ENCODE data around the gene TEX101. TPM values are rescaled to one million over a fixed set of nuclear protein-coding genes. Genes with fewer than 3 reads are reported as not detected.
A peak's percentile ranks its signal among the peaks of the same experiment; 100 is the strongest.
"Not testable (repeated sequence)": the region's sequence is repeated elsewhere in the genome, so short reads cannot be mapped to it uniquely, and the experiment has no call there.

The TEX101 gene
- total RNA-seq, 6 experiments from 2014 or later: not detected

DNA sequence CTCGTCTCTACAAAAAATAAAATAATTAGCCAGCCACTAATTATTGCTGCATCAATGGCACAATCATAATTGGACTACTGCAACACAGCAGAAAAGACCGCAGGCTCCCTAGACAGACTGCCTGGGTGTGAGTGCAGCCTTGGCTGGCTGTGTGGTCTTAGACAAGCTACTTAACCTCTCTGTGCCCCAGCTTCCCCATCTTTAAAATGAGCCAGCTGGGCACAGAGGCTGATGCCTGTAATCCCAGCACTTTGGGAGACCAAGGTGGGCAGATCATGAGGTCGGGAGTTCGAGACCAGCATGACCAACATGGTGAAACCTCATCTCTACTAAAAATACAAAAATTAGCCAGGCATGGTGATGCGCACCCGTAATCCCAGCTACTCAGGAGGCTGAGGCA, 19.0 kb downstream of the TEX101 start:
- H3K9me3 Mint-ChIP-seq: no peaks in the 10 kb centered on the region
- no peak for DNase-seq
- TF ChIP-seq, protein P1, sequence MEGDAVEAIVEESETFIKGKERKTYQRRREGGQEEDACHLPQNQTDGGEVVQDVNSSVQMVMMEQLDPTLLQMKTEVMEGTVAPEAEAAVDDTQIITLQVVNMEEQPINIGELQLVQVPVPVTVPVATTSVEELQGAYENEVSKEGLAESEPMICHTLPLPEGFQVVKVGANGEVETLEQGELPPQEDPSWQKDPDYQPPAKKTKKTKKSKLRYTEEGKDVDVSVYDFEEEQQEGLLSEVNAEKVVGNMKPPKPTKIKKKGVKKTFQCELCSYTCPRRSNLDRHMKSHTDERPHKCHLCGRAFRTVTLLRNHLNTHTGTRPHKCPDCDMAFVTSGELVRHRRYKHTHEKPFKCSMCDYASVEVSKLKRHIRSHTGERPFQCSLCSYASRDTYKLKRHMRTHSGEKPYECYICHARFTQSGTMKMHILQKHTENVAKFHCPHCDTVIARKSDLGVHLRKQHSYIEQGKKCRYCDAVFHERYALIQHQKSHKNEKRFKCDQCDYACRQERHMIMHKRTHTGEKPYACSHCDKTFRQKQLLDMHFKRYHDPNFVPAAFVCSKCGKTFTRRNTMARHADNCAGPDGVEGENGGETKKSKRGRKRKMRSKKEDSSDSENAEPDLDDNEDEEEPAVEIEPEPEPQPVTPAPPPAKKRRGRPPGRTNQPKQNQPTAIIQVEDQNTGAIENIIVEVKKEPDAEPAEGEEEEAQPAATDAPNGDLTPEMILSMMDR (IDR thresholded peaks at IDR 0.05): no peak
- peaks cover 32% of the 10 kb centered on the region for H3K4me1 Mint-ChIP-seq (ENCODE audit: low read depth)
- H3K27ac Mint-ChIP-seq: no peak overlapping the region
- H3K4me3 Mint-ChIP-seq: no peak overlapping the region
- peaks cover 7% of the 10 kb centered on the region for H3K27me3 Mint-ChIP-seq (ENCODE audit: insufficient read depth)
- no peaks in the 10 kb centered on the region for H3K36me3 Mint-ChIP-seq (ENCODE audit: low read depth)

DNA sequence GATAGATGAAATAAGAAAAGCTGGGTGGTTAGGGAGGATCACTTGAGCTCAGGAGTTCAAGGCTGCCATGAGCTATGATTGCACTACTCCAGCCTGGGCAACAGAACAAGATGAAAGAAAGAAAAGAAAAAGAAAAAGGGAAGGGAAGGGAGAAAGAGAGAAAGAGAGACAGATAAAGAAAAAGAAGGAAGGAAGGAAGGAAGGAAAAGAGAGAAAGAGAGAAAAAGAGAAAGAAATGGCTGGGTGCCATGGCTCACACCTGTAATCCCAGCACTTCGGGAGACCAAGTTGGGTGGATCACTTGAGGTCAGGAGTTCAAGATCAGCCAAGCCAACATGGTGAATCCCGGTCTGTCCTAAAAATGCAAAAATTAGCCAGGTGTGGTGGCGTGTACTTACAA, 21.1 kb downstream of the TEX101 start:
- H3K4me3 Mint-ChIP-seq: no peak overlapping the region
- peaks cover 33% of the 10 kb centered on the region for H3K4me1 Mint-ChIP-seq (ENCODE audit: low read depth)
- no peaks in the 10 kb centered on the region for H3K36me3 Mint-ChIP-seq (ENCODE audit: low read depth)

DNA sequence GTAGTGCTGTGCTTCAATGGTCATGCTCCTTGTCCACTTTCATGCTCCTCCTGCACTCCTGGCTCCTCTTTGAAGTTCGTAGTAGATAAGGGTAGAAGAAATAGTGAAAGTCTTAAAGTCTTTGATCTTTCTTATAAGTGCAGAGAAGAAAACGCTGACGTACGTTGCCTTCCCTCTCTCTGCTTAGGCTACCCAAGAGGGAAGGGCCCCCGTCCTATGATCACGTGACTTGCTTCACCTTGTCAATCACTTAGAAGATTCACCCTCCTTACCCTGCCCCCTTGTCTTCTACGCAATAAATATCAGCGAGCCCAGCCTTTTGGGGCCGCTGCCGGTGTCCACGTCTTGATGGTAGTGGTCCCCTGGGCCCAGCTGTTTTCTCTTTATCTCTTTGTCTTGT, 22.6 kb downstream of the TEX101 start:
- H3K9me3 Mint-ChIP-seq; DNase-seq; H3K27ac Mint-ChIP-seq; H3K27me3 Mint-ChIP-seq (ENCODE audit: insufficient read depth); H3K36me3 Mint-ChIP-seq (ENCODE audit: low read depth); H3K4me3 Mint-ChIP-seq: not testable (repeated sequence)
- H3K4me1 Mint-ChIP-seq (ENCODE audit: low read depth): peaks cover 30% of the 10 kb centered on the region

More for the DNA sequence above, 21.1 kb downstream of the TEX101 start:
- DNase-seq: no peak
- TF ChIP-seq, protein P1 (IDR thresholded peaks at IDR 0.05): no peak
- Mint-ChIP-seq H3K27ac (no peak overlapping the region), H3K9me3 (no peaks in the 10 kb centered on the region), H3K27me3 (ENCODE audit: insufficient read depth) (peaks cover 7% of the 10 kb centered on the region)

DNA sequence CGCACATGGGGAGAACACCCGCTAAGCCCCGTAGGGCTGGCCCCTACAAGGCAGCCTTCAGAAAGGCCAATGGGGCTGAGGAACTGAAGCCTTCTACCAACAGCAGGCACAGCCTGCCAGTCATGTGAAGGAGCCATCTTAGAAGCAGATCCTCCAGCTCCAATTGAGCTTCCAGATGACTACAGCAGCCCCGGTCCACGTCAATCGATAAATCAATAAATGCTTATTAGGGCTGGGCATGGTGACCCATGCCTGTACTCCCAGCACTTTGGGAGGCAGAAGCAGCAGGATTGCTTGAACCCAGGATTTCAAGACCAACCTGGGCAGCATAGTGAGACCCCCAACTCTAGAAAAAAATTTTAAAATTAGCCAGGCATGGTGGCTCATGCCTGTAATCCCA, 23.0 kb downstream of the TEX101 start:
- Mint-ChIP-seq H3K4me1 (ENCODE audit: low read depth) (peaks cover 29% of the 10 kb centered on the region), H3K4me3 (no peak overlapping the region), H3K27ac (no peak overlapping the region), H3K9me3 (no peaks in the 10 kb centered on the region), H3K27me3 (ENCODE audit: insufficient read depth) (peaks cover 7% of the 10 kb centered on the region), H3K36me3 (ENCODE audit: low read depth) (no peaks in the 10 kb centered on the region)
- TF ChIP-seq, protein P1 (IDR thresholded peaks at IDR 0.05): no peak
- no peak for DNase-seq

DNA sequence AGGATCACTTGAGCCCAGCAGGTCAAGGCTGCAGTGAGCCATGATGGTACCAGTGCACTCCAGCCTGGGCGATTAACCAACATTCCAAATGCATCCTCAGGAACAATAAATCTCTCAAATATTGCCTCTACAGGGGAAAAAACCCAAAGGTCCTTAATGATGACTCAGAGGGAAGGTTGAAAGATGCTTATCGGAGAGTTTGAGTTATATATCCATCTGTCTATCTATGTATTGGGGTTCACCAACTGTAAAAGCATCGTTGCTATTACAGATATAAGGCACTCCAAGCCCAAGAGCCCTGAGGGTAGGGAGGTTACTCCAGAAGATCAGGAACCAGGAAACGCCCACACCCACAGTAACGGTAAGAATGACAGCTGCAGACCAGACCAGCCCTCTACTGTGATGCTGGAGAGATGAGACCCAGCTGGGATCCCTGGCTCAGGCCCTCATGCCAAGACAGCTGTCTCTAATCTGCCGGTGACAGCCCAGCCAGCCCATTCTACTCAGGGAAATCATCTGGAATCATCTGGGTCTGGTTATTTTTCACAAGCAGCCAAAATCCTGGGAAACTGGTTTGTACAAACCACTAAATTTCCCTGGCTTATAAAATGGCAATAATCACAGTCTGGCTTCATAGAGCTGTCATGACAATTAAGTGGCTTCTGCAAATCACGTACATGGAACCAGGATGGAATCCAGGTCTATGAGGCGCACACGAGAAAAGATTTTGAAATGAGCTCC, 23.8 kb downstream of the TEX101 start:
- H3K27ac Mint-ChIP-seq: peak overlapping the region; percentile 83
- no peaks in the 10 kb centered on the region for H3K9me3 Mint-ChIP-seq

More for the DNA sequence above, 23.8 kb downstream of the TEX101 start:
- Mint-ChIP-seq H3K27me3 (ENCODE audit: insufficient read depth) (peaks cover 10% of the 10 kb centered on the region), H3K4me1 (ENCODE audit: low read depth) (peaks cover 21% of the 10 kb centered on the region), H3K4me3 (no peak overlapping the region), H3K36me3 (ENCODE audit: low read depth) (no peaks in the 10 kb centered on the region)
- DNase-seq: peak; percentile 76
- TF ChIP-seq, protein P1 (IDR thresholded peaks at IDR 0.05): no peak
